ENCODE data around the gene PAFAH1B2. TPM values are rescaled to one million over a fixed set of nuclear protein-coding genes. Genes with fewer than 3 reads are reported as not detected.

The PAFAH1B2 gene
- total RNA-seq, 1 experiment from 2014 or later: 153 TPM

GRCh38 chr11:117188620-117189081 is 44.6 kb downstream of the PAFAH1B2 start:
- POLR2A ChIA-PET (ENCODE audit: low non-redundant PET): interaction anchor here (0.5 kb wide), 1 partner anchor 45 kb away, joined by 3 read pairs; no protein-coding TSS in a partner anchor

GRCh38 chr11:117189191-117189940 is 45.3 kb downstream of the PAFAH1B2 start:
- CTCF ChIA-PET: no interaction called here

More at GRCh38 chr11:117188620-117189081, 44.6 kb downstream of the PAFAH1B2 start:
- no peak for DNase-seq (ENCODE audit: low spot score)
- no TSS peak for BruUV-seq (replicated peaks)
- H3K4me1 ChIP-seq (ENCODE audit: insufficient read depth, low read length, poor library complexity, severe bottlenecking): no peaks in the 10 kb centered on the region
- CTCF ChIA-PET: no interaction called here
- no peaks in the 10 kb centered on the region for H3K9me3 ChIP-seq (ENCODE audit: low read depth, low read length, poor library complexity, severe bottlenecking)
- TF ChIP-seq EZH2 (IDR thresholded peaks at IDR 0.05; ENCODE audit: borderline replicate concordance, low read depth, low read length, poor library complexity, severe bottlenecking): no peak
- TF ChIP-seq CTCF (conservative IDR thresholded peaks at IDR 0.05; ENCODE audit: low read depth, low read length): no peak
- no peak overlapping the region for H3K4me3 ChIP-seq (ENCODE audit: low read depth, low read length, poor library complexity, severe bottlenecking)
- intact Hi-C loops (cut with micrococcal nuclease; ENCODE audit: unreplicated experiment): no loop called here
- no peak overlapping the region for H3K27ac ChIP-seq (ENCODE audit: low read depth, low read length, poor library complexity, severe bottlenecking)
- H3K36me3 ChIP-seq (ENCODE audit: insufficient read depth, low read length, poor library complexity, severe bottlenecking): peaks cover 13% of the 10 kb centered on the region
- H3K27me3 ChIP-seq (replicated peaks; ENCODE audit: insufficient read depth, low read depth, low read length, poor library complexity): no peaks in the 10 kb centered on the region

GRCh38 chr11:117189941-117190544 is 46.0 kb downstream of the PAFAH1B2 start:
- ChIA-PET POLR2A (ENCODE audit: low non-redundant PET) (no interaction called here), CTCF (no interaction called here)
- intact Hi-C loops (cut with micrococcal nuclease; ENCODE audit: unreplicated experiment): no loop called here
- DNase-seq (ENCODE audit: low spot score): no peak
- H3K27ac ChIP-seq (ENCODE audit: low read depth, low read length, poor library complexity, severe bottlenecking): no peak overlapping the region
- H3K4me3 ChIP-seq (ENCODE audit: low read depth, low read length, poor library complexity, severe bottlenecking): no peak overlapping the region
- peaks cover 13% of the 10 kb centered on the region for H3K36me3 ChIP-seq (ENCODE audit: insufficient read depth, low read length, poor library complexity, severe bottlenecking)
- no TSS peak for BruUV-seq (replicated peaks)
- H3K27me3 ChIP-seq (replicated peaks; ENCODE audit: insufficient read depth, low read depth, low read length, poor library complexity): no peaks in the 10 kb centered on the region
- no peak for TF ChIP-seq EZH2 (IDR thresholded peaks at IDR 0.05; ENCODE audit: borderline replicate concordance, low read depth, low read length, poor library complexity, severe bottlenecking)
- no peak for TF ChIP-seq CTCF (conservative IDR thresholded peaks at IDR 0.05; ENCODE audit: low read depth, low read length)
- H3K4me1 ChIP-seq (ENCODE audit: insufficient read depth, low read length, poor library complexity, severe bottlenecking): no peaks in the 10 kb centered on the region
- H3K9me3 ChIP-seq (ENCODE audit: low read depth, low read length, poor library complexity, severe bottlenecking): no peaks in the 10 kb centered on the region

More at GRCh38 chr11:117189191-117189940, 45.3 kb downstream of the PAFAH1B2 start:
- intact Hi-C loops (cut with micrococcal nuclease; ENCODE audit: unreplicated experiment): no loop called here
- BruUV-seq (replicated peaks): no TSS peak
- no peak for DNase-seq (ENCODE audit: low spot score)
- Histone ChIP-seq H3K4me3 (ENCODE audit: low read depth, low read length, poor library complexity, severe bottlenecking) (no peak overlapping the region), H3K4me1 (ENCODE audit: insufficient read depth, low read length, poor library complexity, severe bottlenecking) (no peaks in the 10 kb centered on the region), H3K36me3 (ENCODE audit: insufficient read depth, low read length, poor library complexity, severe bottlenecking) (peaks cover 13% of the 10 kb centered on the region), H3K9me3 (ENCODE audit: low read depth, low read length, poor library complexity, severe bottlenecking) (no peaks in the 10 kb centered on the region), H3K27ac (ENCODE audit: low read depth, low read length, poor library complexity, severe bottlenecking) (no peak overlapping the region), H3K27me3 (replicated peaks; ENCODE audit: insufficient read depth, low read depth, low read length, poor library complexity) (no peaks in the 10 kb centered on the region)
- POLR2A ChIA-PET (ENCODE audit: low non-redundant PET): no interaction called here
- TF ChIP-seq CTCF (conservative IDR thresholded peaks at IDR 0.05; ENCODE audit: low read depth, low read length) (no peak), EZH2 (IDR thresholded peaks at IDR 0.05; ENCODE audit: borderline replicate concordance, low read depth, low read length, poor library complexity, severe bottlenecking) (no peak)
